Endothelial cell of umbilical vein (primary cell): ENCODE data around the gene SPATA24. TPM values are rescaled to one million over a fixed set of nuclear protein-coding genes. Genes with fewer than 3 reads are reported as not detected.
A peak's percentile ranks its signal among the peaks of the same experiment; 100 is the strongest.

Source experiments
- BruUV-seq: library from RNA; stranded (reverse); fragments of 400-500 nt; replicated peaks from 2 replicates; lab custom pipeline; 2021; lab: Mats Ljungman, UMichigan
- CTCF ChIA-PET: fragments of 300-600, 350-600 bp; sonication (Branson Sonifier 250); formaldehyde crosslinking; loops from one replicate; lab custom pipeline; 2021; ENCODE audit warnings: antibody characterized with exemption, inconsistent platforms; lab: Charles Lee
- POLR2A ChIA-PET: fragments of 300-600, 350-600 bp; sonication (Branson Sonifier 250); formaldehyde crosslinking; loops from one replicate; lab custom pipeline; 2021; ENCODE audit warnings: antibody characterized with exemption, inconsistent platforms; lab: Charles Lee
- DNase-seq: peaks from one replicate; pipeline ENCODE4 v3.0.0-alpha.2; 2011; ENCODE audit warnings: low read depth, low spot score
- FAIRE-seq: peaks from 2 replicates; lab custom pipeline; 2011; peaks lifted over from hg19 to GRCh38; lab: Jason Lieb, UNC
- H2AFZ ChIP-seq: 2 replicates; pipeline ENCODE4 v1.6.0; 2012; ENCODE audit warnings: low read depth, low read length, control low read depth, inconsistent platforms
- H3K27ac ChIP-seq: 2 replicates; pipeline ENCODE4 v1.5.1; 2011; ENCODE audit warnings: low read depth, mild to moderate bottlenecking, control low read depth, low read length, moderate library complexity; ENCODE audit not compliant: insufficient read depth
- H3K27me3 ChIP-seq, 2 experiments: 2 replicates each; pipeline versions ENCODE4 v1.6.0 to v1.6.1; 2011; ENCODE audit warnings: low read length in 2 of 2, mixed read lengths in 1 of 2; ENCODE audit not compliant: control insufficient read depth in 2 of 2, insufficient read depth in 2 of 2
- H3K36me3 ChIP-seq, 2 experiments: 2 replicates in 1 of 2; 3 replicates in 1 of 2; pipeline ENCODE4 v1.5.1; 2011; ENCODE audit warnings: low read length in 2 of 2, mild to moderate bottlenecking in 1 of 2, moderate library complexity in 1 of 2; ENCODE audit not compliant: control insufficient read depth in 2 of 2, insufficient read depth in 2 of 2; ENCODE audit errors: extremely low read depth in 1 of 2
- H3K4me1 ChIP-seq: 3 replicates; pipeline ENCODE4 v1.5.1; 2011; ENCODE audit warnings: mild to moderate bottlenecking, low read length; ENCODE audit not compliant: control insufficient read depth, insufficient read depth; ENCODE audit errors: extremely low read depth
- H3K4me2 ChIP-seq: 2 replicates; pipeline ENCODE4 v1.6.1; 2011; ENCODE audit warnings: low read length, control low read depth, mixed read lengths; ENCODE audit not compliant: insufficient read depth
- H3K4me3 ChIP-seq, 3 experiments: fragments of 200-600 bp in 1 of 3; sonication (generic), shearing (Covaris generic) in 1 of 3; replicated peaks in 1 of 3; 2 replicates each; pipeline ENCODE4 v1.5.1; 2011 to 2016; ENCODE audit warnings: control low read depth in 3 of 3, low read length in 3 of 3, mild to moderate bottlenecking in 2 of 3, inconsistent platforms in 1 of 3, low read depth in 1 of 3, moderate library complexity in 1 of 3; ENCODE audit not compliant: insufficient read depth in 1 of 3
- H3K79me2 ChIP-seq: 2 replicates; pipeline ENCODE4 v1.6.0; 2012; ENCODE audit warnings: low read length, inconsistent platforms; ENCODE audit not compliant: control insufficient read depth, insufficient read depth
- H3K9ac ChIP-seq: replicated peaks from 2 replicates; pipeline ENCODE3; 2011; ENCODE audit warnings: low read length, control low read depth; ENCODE audit not compliant: insufficient read depth; ENCODE audit errors: extremely low read depth
- H3K9me1 ChIP-seq: replicated peaks from 3 replicates; pipeline ENCODE4 v1.6.0; 2011; ENCODE audit warnings: mild to moderate bottlenecking, low read length; ENCODE audit not compliant: control insufficient read depth, insufficient read depth; ENCODE audit errors: extremely low read depth
- H3K9me3 ChIP-seq: replicated peaks from 2 replicates; pipeline ENCODE4 v1.5.1; 2012; ENCODE audit warnings: low read length, inconsistent platforms; ENCODE audit not compliant: control insufficient read depth, insufficient read depth
- H4K20me1 ChIP-seq: replicated peaks from 2 replicates; pipeline ENCODE3; 2011; ENCODE audit warnings: mild to moderate bottlenecking, low read length; ENCODE audit not compliant: control insufficient read depth, insufficient read depth; ENCODE audit errors: extremely low read depth
- EZH2 ChIP-seq: IDR thresholded peaks from 2 replicates; pipeline ENCODE4 v1.6.1; 2012; ENCODE audit warnings: borderline replicate concordance, low read depth, mild to moderate bottlenecking, moderate library complexity, low read length, inconsistent platforms; ENCODE audit not compliant: severe bottlenecking
- FOS ChIP-seq: IDR thresholded peaks from 2 replicates; pipeline ENCODE4 v1.6.1; 2011; ENCODE audit warnings: mild to moderate bottlenecking, low read length, moderate library complexity, borderline replicate concordance; ENCODE audit not compliant: insufficient read depth
- GATA2 ChIP-seq: IDR thresholded peaks from 2 replicates; pipeline ENCODE4 v1.7.0; 2011; ENCODE audit warnings: low read depth, mild to moderate bottlenecking, moderate library complexity, mixed read lengths, low read length; ENCODE audit not compliant: insufficient read length, insufficient read depth
- JUN ChIP-seq: IDR thresholded peaks from 2 replicates; pipeline ENCODE4 v1.6.1; 2011; ENCODE audit warnings: borderline replicate concordance, low read depth; ENCODE audit not compliant: insufficient read length, insufficient read depth
- MYC ChIP-seq: IDR thresholded peaks from one replicate; pipeline ENCODE4 v1.6.1; 2011; ENCODE audit warnings: mild to moderate bottlenecking, low read depth, low read length
- POLR2A ChIP-seq: IDR thresholded peaks from 2 replicates; pipeline ENCODE4 v1.6.1; 2012; ENCODE audit warnings: low read depth, mild to moderate bottlenecking, control low read depth, low read length
- POLR2AphosphoS5 ChIP-seq: IDR thresholded peaks from 2 replicates; pipeline ENCODE4 v1.6.1; 2012; ENCODE audit warnings: low read depth, mild to moderate bottlenecking, control low read depth, low read length, moderate library complexity; ENCODE audit not compliant: insufficient read depth
- dilution Hi-C: fragments of 300-500 bp; cut with MboI; formaldehyde crosslinking; loops from one replicate; pipeline ENCODE4 v1.15.0; 2019; ENCODE audit warnings: low sequenced_read_pairs; ENCODE audit not compliant: extremely low pct_ligation_motif_present
- intact Hi-C: fragments of 100-400 bp; cut with micrococcal nuclease; formaldehyde crosslinking; loops from one replicate; pipeline ENCODE4 v1.10.0; 2022
- polyA plus RNA-seq, 4 experiments: library from polyadenylated mRNA; depleted of rRNA in 3 of 4; stranded (reverse) in 3 of 4; unstranded in 1 of 4; fragments of >200 nt; gene quantifications; 2 replicates each; pipeline versions ENCODE4 v1.2.1 to v1.2.3, GENCODE V29; 2011 to 2012; ENCODE audit warnings: missing spikeins in 1 of 4
- total RNA-seq: library from RNA; stranded (reverse); gene quantifications from 2 replicates; pipeline ENCODE4 v1.2.3, GENCODE V29; 2021
- TF ChIP-seq, protein P1 (sequence below): IDR thresholded peaks from 2 replicates; pipeline ENCODE4 v1.6.1; 2011; ENCODE audit not compliant: insufficient read depth, insufficient read length
- TF ChIP-seq, protein P2 (sequence below), 2 donors: IDR thresholded peaks; 1 replicate in 1 of 2; 2 replicates in 1 of 2; pipeline ENCODE4 v1.5.1; 2011; ENCODE audit warnings: low read length in 2 of 2, mild to moderate bottlenecking in 2 of 2, moderate library complexity in 2 of 2, control low read depth in 1 of 2, inconsistent platforms in 1 of 2, low read depth in 1 of 2; ENCODE audit not compliant: insufficient read depth in 1 of 2; ENCODE audit errors: extremely low read depth in 1 of 2

SPATA24 gene
- total and polyA plus RNA-seq, 2 donors (not counting 3 experiments of a cell fraction or from before 2014, with no cell fraction given): 3.2 to 7.9 TPM

DNA sequence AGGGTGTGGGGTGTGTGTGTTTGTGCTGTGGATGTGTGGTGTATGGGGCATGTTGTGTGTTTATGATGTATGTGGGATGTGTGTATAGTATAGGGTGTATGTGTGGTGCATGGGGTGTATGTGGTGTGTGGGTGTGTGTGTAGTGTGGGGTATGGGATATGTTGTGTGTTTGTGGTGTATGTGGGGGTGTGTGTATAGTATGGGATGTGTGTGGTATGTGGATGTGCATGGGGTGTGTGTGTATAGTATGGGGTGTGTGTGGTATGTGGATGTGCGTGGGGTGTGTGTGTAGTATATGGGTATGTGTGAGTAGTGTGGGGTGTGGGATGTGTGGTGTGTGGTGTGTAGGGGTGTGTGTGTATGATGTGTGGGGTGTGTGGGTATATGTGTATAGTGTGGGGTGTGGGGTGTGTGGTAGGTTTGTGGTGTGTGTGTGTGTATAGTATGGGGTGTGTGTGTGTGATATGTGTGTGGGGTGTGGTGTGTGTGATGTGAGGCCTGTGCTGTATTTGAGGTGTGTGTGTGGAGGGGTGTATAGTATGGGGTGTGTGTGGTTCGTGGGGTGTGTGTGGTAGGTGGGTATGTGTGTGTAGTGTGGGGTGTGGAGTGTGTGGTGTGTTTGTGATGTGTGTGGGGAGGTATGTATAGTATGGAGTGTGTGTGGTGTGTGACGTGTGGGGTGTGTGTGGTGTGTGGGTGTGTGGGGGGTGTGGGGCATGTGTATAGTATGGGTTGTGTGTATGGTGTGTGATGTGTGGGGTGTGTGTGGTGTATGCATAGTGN, 48.2 kb upstream of the SPATA24 start:
- Histone ChIP-seq H3K4me3 (no peak overlapping the region), H2AFZ (no peak overlapping the region), H3K79me2 (peaks cover 20% of the 10 kb centered on the region), H3K9me3 (no peaks in the 10 kb centered on the region), H3K4me2 (no peak overlapping the region), H3K36me3 (peaks cover 47 to 70% of the 10 kb centered on the region in 2 experiments), H3K27me3 (no peaks in the 10 kb centered on the region), H3K9ac (no peak overlapping the region), H3K27ac (no peak overlapping the region), H3K9me1 (no peaks in the 10 kb centered on the region), H4K20me1 (no peaks in the 10 kb centered on the region), H3K4me1 (peaks cover 12% of the 10 kb centered on the region)
- CTCF ChIA-PET: no interaction called here
- dilution Hi-C loops (no loop called here), intact Hi-C loops (no loop called here)
- TF ChIP-seq GATA2: no peak
- BruUV-seq: TSS peak; percentile 5
- DNase-seq (no peak), FAIRE-seq (no peak)
- POLR2A ChIA-PET: no interaction called here

DNA sequence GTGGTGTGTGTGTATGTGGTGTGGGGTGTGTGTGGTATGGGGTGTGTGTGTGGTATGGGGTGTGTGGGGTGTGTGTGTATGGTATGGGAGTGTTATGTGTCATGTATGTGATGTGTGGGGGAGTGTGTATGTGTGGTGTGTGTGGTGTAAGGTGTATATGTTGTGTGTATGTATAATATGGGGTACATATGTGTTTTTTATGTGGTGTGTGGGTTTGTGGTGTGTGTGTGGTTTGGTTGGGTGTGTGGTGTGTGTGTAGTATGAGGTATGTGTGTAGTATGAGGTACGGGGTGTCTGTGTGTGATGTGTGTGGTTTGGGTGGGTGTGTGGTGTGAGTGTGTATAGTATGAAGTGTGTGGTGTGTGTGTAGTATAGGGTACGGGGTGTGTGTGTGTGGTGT, 47.3 kb upstream of the SPATA24 start:
- CTCF ChIA-PET: no interaction called here
- no peaks in the 10 kb centered on the region for H3K9me1 ChIP-seq
- H3K9me3 ChIP-seq: no peaks in the 10 kb centered on the region
- no peak for TF ChIP-seq MYC
- TF ChIP-seq EZH2: no peak
- TF ChIP-seq GATA2: no peak
- TF ChIP-seq JUN: no peak
- TF ChIP-seq FOS: no peak
- TF ChIP-seq POLR2A: no peak
- no peak for TF ChIP-seq POLR2AphosphoS5
- TF ChIP-seq, protein P1, sequence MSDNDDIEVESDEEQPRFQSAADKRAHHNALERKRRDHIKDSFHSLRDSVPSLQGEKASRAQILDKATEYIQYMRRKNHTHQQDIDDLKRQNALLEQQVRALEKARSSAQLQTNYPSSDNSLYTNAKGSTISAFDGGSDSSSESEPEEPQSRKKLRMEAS: no peak
- TF ChIP-seq, protein P2, sequence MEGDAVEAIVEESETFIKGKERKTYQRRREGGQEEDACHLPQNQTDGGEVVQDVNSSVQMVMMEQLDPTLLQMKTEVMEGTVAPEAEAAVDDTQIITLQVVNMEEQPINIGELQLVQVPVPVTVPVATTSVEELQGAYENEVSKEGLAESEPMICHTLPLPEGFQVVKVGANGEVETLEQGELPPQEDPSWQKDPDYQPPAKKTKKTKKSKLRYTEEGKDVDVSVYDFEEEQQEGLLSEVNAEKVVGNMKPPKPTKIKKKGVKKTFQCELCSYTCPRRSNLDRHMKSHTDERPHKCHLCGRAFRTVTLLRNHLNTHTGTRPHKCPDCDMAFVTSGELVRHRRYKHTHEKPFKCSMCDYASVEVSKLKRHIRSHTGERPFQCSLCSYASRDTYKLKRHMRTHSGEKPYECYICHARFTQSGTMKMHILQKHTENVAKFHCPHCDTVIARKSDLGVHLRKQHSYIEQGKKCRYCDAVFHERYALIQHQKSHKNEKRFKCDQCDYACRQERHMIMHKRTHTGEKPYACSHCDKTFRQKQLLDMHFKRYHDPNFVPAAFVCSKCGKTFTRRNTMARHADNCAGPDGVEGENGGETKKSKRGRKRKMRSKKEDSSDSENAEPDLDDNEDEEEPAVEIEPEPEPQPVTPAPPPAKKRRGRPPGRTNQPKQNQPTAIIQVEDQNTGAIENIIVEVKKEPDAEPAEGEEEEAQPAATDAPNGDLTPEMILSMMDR (IDR thresholded peaks at IDR 0.05; ENCODE audit: extremely low read depth in 1 of 2, insufficient read depth in 1 of 2, low read depth in 1 of 2, low read length in 2 of 2): no peak
- POLR2A ChIA-PET: no interaction called here
- H3K27me3 ChIP-seq: no peaks in the 10 kb centered on the region
- H3K27ac ChIP-seq: no peak overlapping the region
- FAIRE-seq (no peak), DNase-seq (no peak)
- H3K79me2 ChIP-seq: peaks cover 11% of the 10 kb centered on the region
- H3K9ac ChIP-seq: no peak overlapping the region
- H2AFZ ChIP-seq: no peak overlapping the region
- H3K4me3 ChIP-seq: no peak overlapping the region
- H3K4me1 ChIP-seq: peaks cover 19% of the 10 kb centered on the region
- dilution Hi-C loops: no loop called here
- no TSS peak for BruUV-seq
- intact Hi-C loops: no loop called here
- H4K20me1 ChIP-seq: no peaks in the 10 kb centered on the region
- H3K4me2 ChIP-seq: no peak overlapping the region
- H3K36me3 ChIP-seq: peaks cover 42 to 64% of the 10 kb centered on the region in 2 experiments
